NB4 (cell line): Measurements from ENCODE around the gene NFE2L2.

Experiments
- CTCF ChIP-seq: IDR thresholded peaks from one replicate; pipeline ENCODE4 v1.5.1; 2012; ENCODE audit warnings: low read depth, low read length
- MAX ChIP-seq: IDR thresholded peaks from 2 replicates; pipeline ENCODE4 v1.6.1; 2011; ENCODE audit warnings: low read depth, low read length
- MYC ChIP-seq: IDR thresholded peaks from 2 replicates; pipeline ENCODE4 v1.6.1; 2011; ENCODE audit warnings: low read depth, low read length

DNA sequence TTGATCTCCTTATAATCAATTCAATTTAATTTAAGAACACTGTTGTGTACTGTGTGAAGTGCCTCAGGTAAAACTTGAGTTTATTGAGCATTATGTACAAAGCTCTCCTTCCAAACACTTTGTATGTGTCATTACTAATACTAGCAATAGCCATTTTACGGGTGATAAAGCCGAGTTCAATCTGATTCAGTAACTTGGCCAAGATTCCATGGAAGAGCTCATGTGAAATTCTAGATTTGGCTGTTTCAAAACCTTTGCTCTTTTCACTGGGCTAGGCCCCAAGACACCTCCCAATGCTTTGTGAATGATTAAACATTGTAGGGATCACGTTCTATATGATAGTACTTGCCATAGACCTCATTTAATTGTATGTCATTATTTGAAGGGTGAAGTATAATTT is 8.9 kb upstream of the NFE2L2 start:
- TF ChIP-seq CTCF (no peak), MYC (no peak), MAX (no peak)
